Body of pancreas (tissue), 4 donors: ENCODE measurements around the gene HAPLN2. TPM values are rescaled to one million over a fixed set of nuclear protein-coding genes. Genes with fewer than 3 reads are reported as not detected.
"Not testable (repeated sequence)": the region's sequence is repeated elsewhere in the genome, so short reads cannot be mapped to it uniquely, and the experiment has no call there.

Source experiments
- ATAC-seq: fragments of 150-250 bp; one replicate; pipeline ENCODE4 v1.9.1; 2016
- DNase-seq, 4 donors: peaks; one replicate each; pipeline ENCODE4 v3.0.0-alpha.2; 2019
- H3K27ac ChIP-seq, 4 donors: fragments of 200-600 bp; sonication (generic); 1 replicate in 3 of 4; 2 replicates in 1 of 4; pipeline versions ENCODE4 v1.5.1 to v1.6.1; 2016 to 2019; ENCODE audit warnings: mild to moderate bottlenecking in 1 of 4, mixed read lengths in 1 of 4, moderate library complexity in 1 of 4
- H3K27me3 ChIP-seq, 2 donors: fragments of 200-600 bp; sonication (generic); one replicate each; pipeline ENCODE4 v1.6.0; 2016; ENCODE audit warnings: mild to moderate bottlenecking in 1 of 2
- H3K36me3 ChIP-seq, 2 donors: fragments of 200-600 bp; sonication (generic); replicated peaks in 1 of 2; 2 replicates each; pipeline ENCODE4 v1.5.1; 2016; ENCODE audit warnings: low read depth in 2 of 2; ENCODE audit not compliant: insufficient read depth in 1 of 2
- H3K4me1 ChIP-seq: fragments of 200-600 bp; sonication (generic); one replicate; pipeline ENCODE4 v1.6.0; 2016
- H3K4me3 ChIP-seq, 2 donors: fragments of 200-600 bp; sonication (generic); 1 replicate in 1 of 2; 2 replicates in 1 of 2; pipeline ENCODE4 v1.5.1; 2016 to 2019
- H3K9me3 ChIP-seq, 3 donors: fragments of 200-600 bp; sonication (generic); 1 replicate in 2 of 3; 2 replicates in 1 of 3; pipeline ENCODE4 v1.5.1; 2016
- CTCF ChIP-seq, 7 experiments: fragments of 450-650 bp in 4 of 7; fragments of 200-600 bp in 3 of 7; sonication (generic) in 3 of 7; IDR thresholded peaks; one replicate each; pipeline ENCODE4 v1.5.1; 2016 to 2019; ENCODE audit warnings: antibody characterized with exemption in 7 of 7
- POLR2A ChIP-seq, 3 donors: fragments of 450-650 bp; IDR thresholded peaks; one replicate each; pipeline ENCODE4 v1.6.1; 2016; ENCODE audit warnings: antibody characterized with exemption in 3 of 3, mild to moderate bottlenecking in 2 of 3
- WGBS, 2 donors: methylation state at CpG; one replicate each; pipeline ENCODE4 v1.1.5; 2017; 5-methylcytosine and 5-hydroxymethylcytosine counted together
- intact Hi-C: fragments of 100-400 bp; cut with DNase I; formaldehyde crosslinking; loops from one replicate; pipeline ENCODE4 v1.15.1; 2023
- total RNA-seq, 2 donors: library from RNA; depleted of rRNA; stranded (reverse); fragments of >200 nt; gene quantifications; one replicate each; pipeline ENCODE4 v1.1.0, GENCODE V29; 2016

The HAPLN2 gene
- total RNA-seq, 2 donors from 2014 or later: not detected

DNA sequence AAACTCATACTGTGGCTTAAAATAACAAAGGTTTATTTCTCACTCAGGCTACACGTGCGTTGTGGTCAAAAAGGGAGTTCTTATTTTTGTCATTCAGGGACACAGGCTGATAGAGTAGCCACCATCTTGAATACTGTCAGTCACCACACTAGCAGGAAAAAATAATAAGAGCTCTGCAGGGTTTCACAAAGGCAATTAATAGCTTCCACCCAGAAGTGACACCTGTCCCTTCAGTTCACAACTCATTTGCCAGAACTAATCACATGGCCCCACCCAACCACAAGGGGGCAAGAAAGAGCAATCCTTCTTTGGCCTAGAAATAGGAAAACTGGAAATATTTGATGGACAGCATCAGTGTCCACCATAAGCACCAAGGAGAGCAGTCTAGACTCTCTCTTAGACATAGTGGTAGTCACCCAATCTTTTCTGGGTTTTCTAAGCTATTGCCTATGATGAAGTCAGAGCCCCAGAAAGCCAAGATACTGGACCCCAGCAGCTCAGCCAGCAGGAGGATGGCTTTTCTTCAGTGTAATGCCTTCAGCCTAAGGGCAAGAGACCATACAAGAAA lies 8.2 kb downstream of the HAPLN2 start:
- H3K4me1 ChIP-seq: peaks cover 30% of the 10 kb centered on the region
- no peak overlapping the region for H3K4me3 ChIP-seq
- H3K27ac ChIP-seq: no peak overlapping the region
- intact Hi-C loops: no loop called here
- ATAC-seq (peak; percentile 21), DNase-seq (peak; percentile 43 to 71 (median 60))
- H3K9me3 ChIP-seq: no peaks in the 10 kb centered on the region
- TF ChIP-seq POLR2A (IDR thresholded peaks at IDR 0.05): no peak
- TF ChIP-seq CTCF (IDR thresholded peaks at IDR 0.05): peak; percentile 17 to 68 (median 61)
- WGBS, 2 donors: 77 to 80% methylated on average over 2 of the region's 2 CpGs
- peaks cover 0 to 23% of the 10 kb centered on the region in 2 donors for H3K27me3 ChIP-seq
- H3K36me3 ChIP-seq: no peaks in the 10 kb centered on the region

- H3K36me3 ChIP-seq: no peaks in the 10 kb centered on the region
- no peak overlapping the region for H3K4me3 ChIP-seq
- WGBS, 2 donors: 71 to 80% methylated on average over 8 of the region's 8 CpGs
- no peaks in the 10 kb centered on the region for H3K9me3 ChIP-seq
- H3K4me1 ChIP-seq: peaks cover 19% of the 10 kb centered on the region
- peaks cover 0 to 8% of the 10 kb centered on the region in 2 donors for H3K27me3 ChIP-seq
- intact Hi-C loops: no loop called here
- DNase-seq (no peak), ATAC-seq (no peak)
- H3K27ac ChIP-seq: peak overlapping the region in 2 of 4 donors; percentile 25 to 39
- TF ChIP-seq POLR2A (IDR thresholded peaks at IDR 0.05): no peak
- no peak for TF ChIP-seq CTCF (IDR thresholded peaks at IDR 0.05)
These were observed 10.7 kb downstream of the HAPLN2 start for GRCh38 chr1:156629823-156630449.

GRCh38 chr1:156631152-156631551 lies 11.9 kb downstream of the HAPLN2 start:
- ATAC-seq, H3K27ac ChIP-seq, H3K4me3 ChIP-seq, DNase-seq, H3K9me3 ChIP-seq, H3K36me3 ChIP-seq, intact Hi-C loops, H3K27me3 ChIP-seq: not testable (repeated sequence)
- H3K4me1 ChIP-seq: peaks cover 10% of the 10 kb centered on the region
- WGBS, 2 donors: 60 to 61% methylated on average over 9 of the region's 9 CpGs

DNA sequence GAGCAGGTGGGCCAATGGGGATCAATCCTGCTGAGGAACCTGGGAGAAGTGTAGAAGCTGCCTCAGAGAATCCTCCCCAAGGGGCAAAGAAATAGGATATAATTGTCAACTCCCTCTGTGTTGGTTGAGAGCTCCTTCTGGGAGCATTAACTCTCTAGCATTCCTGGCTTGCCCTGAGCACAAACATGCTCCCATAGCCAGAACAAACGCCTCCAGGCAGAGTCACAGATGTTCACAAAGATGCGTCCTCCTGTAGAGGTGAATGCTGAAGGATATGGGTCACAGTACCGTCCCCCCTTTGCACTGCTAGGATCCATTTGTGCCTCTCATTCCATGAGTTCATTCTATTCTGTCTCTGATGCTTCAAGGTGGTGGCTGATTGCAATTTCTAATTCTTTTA lies 13.1 kb downstream of the HAPLN2 start:
- ATAC-seq (no peak), DNase-seq (no peak)
- H3K27ac ChIP-seq: no peak overlapping the region
- H3K9me3 ChIP-seq: no peaks in the 10 kb centered on the region
- H3K27me3 ChIP-seq: no peaks in the 10 kb centered on the region
- H3K4me3 ChIP-seq: no peak overlapping the region
- TF ChIP-seq CTCF (IDR thresholded peaks at IDR 0.05): no peak
- TF ChIP-seq POLR2A (IDR thresholded peaks at IDR 0.05): no peak
- H3K36me3 ChIP-seq: no peaks in the 10 kb centered on the region
- intact Hi-C loops: no loop called here
- H3K4me1 ChIP-seq: peaks cover 10% of the 10 kb centered on the region
- 45 to 63% methylated on average over 2 to 3 of the region's 3 CpGs for WGBS, 2 donors

DNA sequence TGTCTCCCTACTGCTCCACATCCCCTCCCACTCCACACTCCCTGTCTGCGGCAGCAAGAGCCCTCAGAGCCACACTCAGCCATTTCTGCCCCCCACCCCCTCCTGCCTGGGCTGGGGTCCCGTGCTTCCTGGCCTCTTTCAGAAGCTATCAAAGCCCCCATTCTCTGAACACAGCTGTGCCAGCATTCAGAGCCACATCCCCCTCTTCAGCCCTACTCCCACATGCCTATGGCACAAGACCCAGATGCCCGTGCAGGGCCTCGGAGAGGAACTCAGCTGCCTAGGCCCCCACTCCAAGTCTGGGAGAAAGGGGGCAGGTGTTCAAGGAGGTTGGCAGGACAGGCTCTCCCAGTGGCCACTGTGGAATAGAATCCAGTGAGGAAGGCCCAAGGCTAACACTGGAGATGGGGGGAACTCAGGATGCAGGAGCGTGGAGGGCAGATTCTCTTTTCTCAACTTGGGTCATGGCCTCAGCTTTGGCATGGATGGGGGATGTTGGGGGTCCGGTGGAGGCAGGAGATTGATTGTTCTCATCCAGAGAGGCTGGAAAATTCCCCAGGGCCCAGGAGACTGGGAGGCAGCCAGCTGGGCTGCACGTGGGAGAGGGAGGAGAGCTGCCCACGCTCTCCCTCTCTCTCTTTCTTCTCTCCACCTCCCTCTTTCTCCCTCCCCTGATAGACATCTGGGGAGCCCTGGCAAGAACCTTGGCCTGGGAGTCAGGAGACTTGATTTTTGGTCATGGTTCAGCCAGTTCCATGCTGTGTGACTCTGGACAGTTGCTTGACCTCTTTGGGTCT lies 19.2 kb downstream of the HAPLN2 start:
- intact Hi-C loops: no loop called here

More for the DNA sequence above, 19.2 kb downstream of the HAPLN2 start:
- no peak for DNase-seq
- no peaks in the 10 kb centered on the region for H3K9me3 ChIP-seq
- H3K4me3 ChIP-seq: no peak overlapping the region
- H3K27ac ChIP-seq: no peak overlapping the region
- H3K4me1 ChIP-seq: peaks cover 15% of the 10 kb centered on the region
- peaks cover 0 to 17% of the 10 kb centered on the region in 2 donors for H3K27me3 ChIP-seq
- TF ChIP-seq CTCF (IDR thresholded peaks at IDR 0.05) (no peak), POLR2A (IDR thresholded peaks at IDR 0.05) (no peak)
- no peaks in the 10 kb centered on the region for H3K36me3 ChIP-seq
- 37 to 64% methylated on average over 6 to 8 of the region's 8 CpGs for WGBS, 2 donors
- ATAC-seq: no peak
